Lower leg skin (tissue), 3 donors: Measurements from ENCODE around the gene PLA2G2F.

ENCODE experiments used
- POLR2A ChIP-seq, 2 donors: fragments of 450-650 bp; IDR thresholded peaks; one replicate each; pipeline ENCODE4 v1.6.1; 2016 to 2017; ENCODE audit warnings: antibody characterized with exemption in 2 of 2, mild to moderate bottlenecking in 1 of 2, moderate library complexity in 1 of 2
- TF ChIP-seq, protein P1 (sequence below), 3 donors: fragments of 450-650 bp; IDR thresholded peaks; one replicate each; pipeline ENCODE4 v1.5.1; 2016; ENCODE audit warnings: antibody characterized with exemption in 3 of 3, mild to moderate bottlenecking in 3 of 3, moderate library complexity in 2 of 3

DNA sequence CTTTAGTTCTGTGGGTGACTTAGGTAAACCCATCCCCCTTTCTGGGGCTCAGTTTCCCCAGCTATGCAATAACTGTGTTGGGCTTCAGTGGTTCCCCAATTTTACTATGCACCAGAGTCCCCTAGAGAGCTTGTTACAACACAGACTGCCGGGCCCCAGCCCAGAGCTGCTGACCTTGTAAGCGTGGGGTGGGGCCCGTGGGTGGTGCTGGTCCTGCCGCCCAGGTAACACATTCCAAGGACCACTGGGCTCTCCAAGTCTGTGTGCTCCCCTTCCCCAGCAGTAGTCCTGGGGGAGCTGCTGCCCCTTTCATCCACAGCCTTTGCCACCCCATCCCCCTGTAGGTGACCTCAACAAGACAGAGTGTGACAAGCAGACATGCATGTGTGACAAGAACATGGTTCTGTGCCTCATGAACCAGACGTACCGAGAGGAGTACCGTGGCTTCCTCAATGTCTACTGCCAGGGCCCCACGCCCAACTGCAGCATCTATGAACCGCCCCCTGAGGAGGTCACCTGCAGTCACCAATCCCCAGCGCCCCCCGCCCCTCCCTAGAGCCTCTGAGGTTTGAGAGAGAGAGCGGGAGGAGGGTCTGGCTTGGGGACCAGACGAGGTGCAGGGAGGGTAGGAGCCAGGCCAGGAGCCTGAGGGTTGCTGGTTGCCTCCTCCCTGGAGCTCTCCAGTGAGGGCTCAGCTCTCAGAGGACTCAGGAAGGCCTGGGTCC lies 8.9 kb downstream of the PLA2G2F start:
- TF ChIP-seq POLR2A (IDR thresholded peaks at IDR 0.05) = no peak
- TF ChIP-seq, protein P1, sequence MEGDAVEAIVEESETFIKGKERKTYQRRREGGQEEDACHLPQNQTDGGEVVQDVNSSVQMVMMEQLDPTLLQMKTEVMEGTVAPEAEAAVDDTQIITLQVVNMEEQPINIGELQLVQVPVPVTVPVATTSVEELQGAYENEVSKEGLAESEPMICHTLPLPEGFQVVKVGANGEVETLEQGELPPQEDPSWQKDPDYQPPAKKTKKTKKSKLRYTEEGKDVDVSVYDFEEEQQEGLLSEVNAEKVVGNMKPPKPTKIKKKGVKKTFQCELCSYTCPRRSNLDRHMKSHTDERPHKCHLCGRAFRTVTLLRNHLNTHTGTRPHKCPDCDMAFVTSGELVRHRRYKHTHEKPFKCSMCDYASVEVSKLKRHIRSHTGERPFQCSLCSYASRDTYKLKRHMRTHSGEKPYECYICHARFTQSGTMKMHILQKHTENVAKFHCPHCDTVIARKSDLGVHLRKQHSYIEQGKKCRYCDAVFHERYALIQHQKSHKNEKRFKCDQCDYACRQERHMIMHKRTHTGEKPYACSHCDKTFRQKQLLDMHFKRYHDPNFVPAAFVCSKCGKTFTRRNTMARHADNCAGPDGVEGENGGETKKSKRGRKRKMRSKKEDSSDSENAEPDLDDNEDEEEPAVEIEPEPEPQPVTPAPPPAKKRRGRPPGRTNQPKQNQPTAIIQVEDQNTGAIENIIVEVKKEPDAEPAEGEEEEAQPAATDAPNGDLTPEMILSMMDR (IDR thresholded peaks at IDR 0.05) = no peak
